ENCODE results near the gene MYH16. TPM values are rescaled to one million over a fixed set of nuclear protein-coding genes. Genes with fewer than 3 reads are reported as not detected.
"Not testable (repeated sequence)": the region's sequence is repeated elsewhere in the genome, so short reads cannot be mapped to it uniquely, and the experiment has no call there.

The MYH16 gene
- total RNA-seq (not detected), polyA plus RNA-seq (not detected), total RNA-seq (0 to 0.08 (median 0) reads per million in 6 experiments)

- Mint-ChIP-seq H3K36me3 (no peaks in the 10 kb centered on the region), H3K4me1 (peaks cover 4 to 10% (median 8%) of the 10 kb centered on the region in 4 donors), H3K27me3 (peaks cover 0 to 1% (median 0%) of the 10 kb centered on the region in 5 donors), H3K4me3 (no peak within 1 kb of the TSS), H3K27ac (peak within 1 kb of the TSS in 2 of 10 donors; percentile 11 to 65), H3K9me3 (no peaks in the 10 kb centered on the region)
- no peak for ATAC-seq
- POLR2A ChIA-PET, result no interaction called here
- DNase-seq, result no peak
Observed at GRCh38 chr7:99272476-99273045, at the start of gene MYH16. MYH16 (plus strand) TSS chr7:99272839.

GRCh38 chr7:99224263-99224898 is 48.3 kb upstream of the MYH16 start:
- not testable (repeated sequence) for ATAC-seq, H3K36me3 Mint-ChIP-seq, H3K9me3 Mint-ChIP-seq, DNase-seq, H3K27me3 Mint-ChIP-seq, H3K4me3 Mint-ChIP-seq, H3K4me1 Mint-ChIP-seq
- peak overlapping the region in 3 of 10 donors; percentile 52 to 93 (median 67) for H3K27ac Mint-ChIP-seq
- POLR2A ChIA-PET, result interaction anchor here (0.7 kb wide), 1 partner anchor 8 kb away, joined by 3 read pairs; no protein-coding TSS in a partner anchor

GRCh38 chr7:99224899-99225265 is 47.8 kb upstream of the MYH16 start:
- Mint-ChIP-seq H3K36me3 (no peaks in the 10 kb centered on the region), H3K4me3 (no peak overlapping the region), H3K9me3 (no peaks in the 10 kb centered on the region), H3K27me3 (no peaks in the 10 kb centered on the region), H3K4me1 (peaks cover 0 to 3% (median 0%) of the 10 kb centered on the region in 4 donors), H3K27ac (peak overlapping the region in 3 of 10 donors; percentile 52 to 93 (median 67))
- DNase-seq (no peak), ATAC-seq (no peak)
- POLR2A ChIA-PET, result no interaction called here

GRCh38 chr7:99229234-99229633 is 43.4 kb upstream of the MYH16 start:
- DNase-seq (no peak), ATAC-seq (no peak)
- Mint-ChIP-seq H3K27me3 (no peaks in the 10 kb centered on the region), H3K36me3 (no peaks in the 10 kb centered on the region), H3K4me3 (no peak overlapping the region), H3K9me3 (no peaks in the 10 kb centered on the region), H3K27ac (no peak overlapping the region), H3K4me1 (no peaks in the 10 kb centered on the region)
- POLR2A ChIA-PET, result interaction anchor here (0.6 kb wide), 1 partner anchor 14 kb away, joined by 3 read pairs; no protein-coding TSS in a partner anchor

GRCh38 chr7:99232082-99232770 is 40.4 kb upstream of the MYH16 start:
- ATAC-seq (no peak), DNase-seq (no peak)
- no peak overlapping the region for H3K27ac Mint-ChIP-seq
- no peaks in the 10 kb centered on the region for H3K27me3 Mint-ChIP-seq
- H3K4me1 Mint-ChIP-seq, result no peaks in the 10 kb centered on the region
- no peak overlapping the region for H3K4me3 Mint-ChIP-seq
- H3K36me3 Mint-ChIP-seq, result peaks cover 0 to 3% (median 0%) of the 10 kb centered on the region in 3 donors
- POLR2A ChIA-PET, result no interaction called here
- H3K9me3 Mint-ChIP-seq, result peaks cover 0 to 3% (median 0%) of the 10 kb centered on the region in 9 donors

- H3K36me3 Mint-ChIP-seq, H3K27ac Mint-ChIP-seq, H3K9me3 Mint-ChIP-seq, ATAC-seq, DNase-seq, H3K27me3 Mint-ChIP-seq, H3K4me1 Mint-ChIP-seq, H3K4me3 Mint-ChIP-seq: not testable (repeated sequence)
- POLR2A ChIA-PET, result interaction anchor here (0.8 kb wide), 1 partner anchor 10 kb away, joined by 3 read pairs; no protein-coding TSS in a partner anchor
Observed at GRCh38 chr7:99232955-99233354, 39.7 kb upstream of the MYH16 start.

GRCh38 chr7:99234185-99234584 is 38.5 kb upstream of the MYH16 start:
- Mint-ChIP-seq H3K27me3 (no peaks in the 10 kb centered on the region), H3K4me1 (no peaks in the 10 kb centered on the region), H3K9me3 (peaks cover 0 to 4% (median 0%) of the 10 kb centered on the region in 9 donors), H3K4me3 (no peak overlapping the region), H3K27ac (no peak overlapping the region), H3K36me3 (peaks cover 0 to 6% (median 4%) of the 10 kb centered on the region in 3 donors)
- no peak for ATAC-seq
- POLR2A ChIA-PET, result no interaction called here
- no peak for DNase-seq

GRCh38 chr7:99235925-99236324 is 36.7 kb upstream of the MYH16 start:
- ATAC-seq, result no peak
- POLR2A ChIA-PET, result no interaction called here
- Mint-ChIP-seq H3K36me3 (peaks cover 0 to 6% (median 4%) of the 10 kb centered on the region in 3 donors), H3K27me3 (peaks cover 0 to 5% (median 0%) of the 10 kb centered on the region in 5 donors), H3K9me3 (peaks cover 0 to 4% (median 0%) of the 10 kb centered on the region in 9 donors), H3K27ac (no peak overlapping the region), H3K4me1 (no peaks in the 10 kb centered on the region), H3K4me3 (no peak overlapping the region)
- DNase-seq, result no peak

- H3K4me3 Mint-ChIP-seq, H3K36me3 Mint-ChIP-seq, H3K4me1 Mint-ChIP-seq, ATAC-seq, H3K27ac Mint-ChIP-seq, DNase-seq, H3K9me3 Mint-ChIP-seq, H3K27me3 Mint-ChIP-seq, POLR2A ChIA-PET: not testable (repeated sequence)
Observed at GRCh38 chr7:99237876-99238275, 34.8 kb upstream of the MYH16 start.

- DNase-seq (no peak), ATAC-seq (no peak)
- H3K4me3 Mint-ChIP-seq, result no peak overlapping the region
- H3K27me3 Mint-ChIP-seq, result peaks cover 0 to 5% (median 0%) of the 10 kb centered on the region in 5 donors
- H3K4me1 Mint-ChIP-seq, result no peaks in the 10 kb centered on the region
- H3K9me3 Mint-ChIP-seq, result peaks cover 0 to 4% (median 0%) of the 10 kb centered on the region in 9 donors
- POLR2A ChIA-PET, result no interaction called here
- peak overlapping the region in 1 of 10 donors; percentile 12 for H3K27ac Mint-ChIP-seq
- peaks cover 0 to 6% (median 4%) of the 10 kb centered on the region in 3 donors for H3K36me3 Mint-ChIP-seq
Observed at GRCh38 chr7:99238558-99239341, 33.9 kb upstream of the MYH16 start.

GRCh38 chr7:99242682-99243081 is 30.0 kb upstream of the MYH16 start:
- peaks cover 0 to 7% (median 5%) of the 10 kb centered on the region in 5 donors for H3K27me3 Mint-ChIP-seq
- no peaks in the 10 kb centered on the region for H3K4me1 Mint-ChIP-seq
- no peaks in the 10 kb centered on the region for H3K9me3 Mint-ChIP-seq
- POLR2A ChIA-PET, result interaction anchor here (0.5 to 1.1 kb wide), 2 partner anchors 10 to 30 kb away, joined by 3 to 4 read pairs; no protein-coding TSS in a partner anchor
- no peak overlapping the region for H3K27ac Mint-ChIP-seq
- H3K4me3 Mint-ChIP-seq, result no peak overlapping the region
- H3K36me3 Mint-ChIP-seq, result peaks cover 0 to under 1% (median 0%) of the 10 kb centered on the region in 3 donors
- DNase-seq, result no peak
- no peak for ATAC-seq

GRCh38 chr7:99243751-99244337 is 28.8 kb upstream of the MYH16 start:
- no peaks in the 10 kb centered on the region for H3K9me3 Mint-ChIP-seq
- peaks cover 0 to 9% (median 5%) of the 10 kb centered on the region in 5 donors for H3K27me3 Mint-ChIP-seq
- H3K4me3 Mint-ChIP-seq, result no peak overlapping the region
- DNase-seq, result no peak
- no peaks in the 10 kb centered on the region for H3K36me3 Mint-ChIP-seq
- POLR2A ChIA-PET, result no interaction called here
- H3K4me1 Mint-ChIP-seq, result no peaks in the 10 kb centered on the region
- no peak overlapping the region for H3K27ac Mint-ChIP-seq
- no peak for ATAC-seq
